Endodermal cell (in vitro differentiated cells): ENCODE measurements around the gene MAP7. TPM values are rescaled to one million over a fixed set of nuclear protein-coding genes. Genes with fewer than 3 reads are reported as not detected.

Experiments
- DNase-seq: peaks from one replicate; pipeline ENCODE4 v3.0.0-alpha.2; 2017
- H3K27ac ChIP-seq: 2 replicates; pipeline ENCODE4 v1.5.1; 2013; ENCODE audit warnings: mild to moderate bottlenecking, low read depth, low read length, moderate library complexity
- H3K27me3 ChIP-seq: 2 replicates; pipeline ENCODE4 v1.6.1; 2013; ENCODE audit warnings: mild to moderate bottlenecking, low read length, moderate library complexity; ENCODE audit not compliant: insufficient read depth, control insufficient read depth, poor library complexity, severe bottlenecking
- H3K36me3 ChIP-seq: 2 replicates; pipeline ENCODE4 v1.7.0; 2013; ENCODE audit warnings: mild to moderate bottlenecking, low read length, moderate library complexity; ENCODE audit not compliant: control insufficient read depth, insufficient read depth
- H3K4me1 ChIP-seq: one replicate; pipeline ENCODE4 v1.7.0; 2013; ENCODE audit warnings: low read length; ENCODE audit not compliant: control insufficient read depth, insufficient read depth
- H3K4me3 ChIP-seq: 2 replicates; pipeline ENCODE4 v1.5.1; 2013; ENCODE audit warnings: mild to moderate bottlenecking, low read length, moderate library complexity
- H3K9ac ChIP-seq: 2 replicates; pipeline ENCODE4 v1.6.1; 2013; ENCODE audit warnings: mild to moderate bottlenecking, low read length, moderate library complexity; ENCODE audit not compliant: poor library complexity, severe bottlenecking; ENCODE audit errors: extremely low read depth
- H3K9me3 ChIP-seq: 2 replicates; pipeline ENCODE4 v1.6.1; 2013; ENCODE audit warnings: mild to moderate bottlenecking, low read length, moderate library complexity; ENCODE audit not compliant: control insufficient read depth
- H3K27ac Mint-ChIP-seq: 2 replicates; pipeline ENCODE4 v1.8.0; 2020; ENCODE audit warnings: mixed read lengths
- H3K27me3 Mint-ChIP-seq: 2 replicates; pipeline ENCODE4 v1.8.0; 2021; ENCODE audit warnings: mild to moderate bottlenecking, mixed read lengths; ENCODE audit not compliant: insufficient read depth
- H3K36me3 Mint-ChIP-seq: 2 replicates; pipeline ENCODE4 v1.8.0; 2020; ENCODE audit warnings: low read depth, mixed read lengths
- H3K4me1 Mint-ChIP-seq: 2 replicates; pipeline ENCODE4 v1.8.0; 2020; ENCODE audit warnings: mixed read lengths
- H3K4me3 Mint-ChIP-seq: 2 replicates; pipeline ENCODE4 v1.8.0; 2020; ENCODE audit warnings: mild to moderate bottlenecking, moderate library complexity, mixed read lengths
- H3K9me3 Mint-ChIP-seq: 2 replicates; pipeline ENCODE4 v1.8.0; 2020; ENCODE audit warnings: mild to moderate bottlenecking, mixed read lengths
- CTCF ChIP-seq: fragments of 200-600 bp; sonication (generic); conservative IDR thresholded peaks from 2 replicates; pipeline ENCODE4 v1.5.0; 2021; ENCODE audit warnings: antibody characterized with exemption, mild to moderate bottlenecking
- WGBS, 2 experiments: methylation state at CpG; one replicate each; pipeline versions ENCODE4 v1.1.5 to v1.1.7; 2013; ENCODE audit warnings: missing lambda C conversion rate in 2 of 2, mixed read lengths in 1 of 2; ENCODE audit not compliant: insufficient coverage in 1 of 2, insufficient read length in 1 of 2; 5-methylcytosine and 5-hydroxymethylcytosine counted together
- total RNA-seq, 2 donors: library from RNA; stranded (reverse); fragmentation: NEBNext Ultra II Directional in 1 of 2; extraction: Animal tissue kit (Norgen Biotek cat#: 25700) in 1 of 2; gene quantifications; 2 replicates in 1 of 2; 3 replicates in 1 of 2; pipeline ENCODE4 v1.2.1, GENCODE V29; 2021

Gene MAP7
- total RNA-seq, 2 donors from 2014 or later, result 42.4 to 48.7 TPM

GRCh38 chr6:136546331-136546730 lies 3.9 kb downstream of the MAP7 start:
- WGBS, 2 experiments, result 86 to 100% methylated on average over 1 of the region's 1 CpG
- Histone ChIP-seq H3K4me3 (no peak overlapping the region), H3K9me3 (no peaks in the 10 kb centered on the region), H3K36me3 (no peaks in the 10 kb centered on the region), H3K4me1 (no peaks in the 10 kb centered on the region), H3K9ac (no peak overlapping the region), H3K27me3 (peaks cover 21% of the 10 kb centered on the region), H3K27ac (no peak overlapping the region)
- H3K4me3 Mint-ChIP-seq, result no peak overlapping the region
- peaks cover 37% of the 10 kb centered on the region for H3K4me1 Mint-ChIP-seq
- peaks cover 2% of the 10 kb centered on the region for H3K27me3 Mint-ChIP-seq
- TF ChIP-seq CTCF, result no peak
- peaks cover 3% of the 10 kb centered on the region for H3K36me3 Mint-ChIP-seq
- no peak overlapping the region for H3K27ac Mint-ChIP-seq
- no peak for DNase-seq
- no peaks in the 10 kb centered on the region for H3K9me3 Mint-ChIP-seq

- Histone ChIP-seq H3K9me3 (no peaks in the 10 kb centered on the region), H3K27ac (no peak overlapping the region), H3K36me3 (no peaks in the 10 kb centered on the region), H3K4me1 (no peaks in the 10 kb centered on the region), H3K4me3 (no peak overlapping the region), H3K9ac (no peak overlapping the region), H3K27me3 (peaks cover 12% of the 10 kb centered on the region)
- H3K9me3 Mint-ChIP-seq, result no peaks in the 10 kb centered on the region
- peaks cover 43% of the 10 kb centered on the region for H3K4me1 Mint-ChIP-seq
- no peak overlapping the region for H3K27ac Mint-ChIP-seq
- DNase-seq, result no peak
- no peak for TF ChIP-seq CTCF
- peaks cover 3% of the 10 kb centered on the region for H3K36me3 Mint-ChIP-seq
- 55 to 59% methylated on average over 1 of the region's 1 CpG for WGBS, 2 experiments
- no peak overlapping the region for H3K4me3 Mint-ChIP-seq
- H3K27me3 Mint-ChIP-seq, result no peaks in the 10 kb centered on the region
Observed at GRCh38 chr6:136544326-136544725, 5.9 kb downstream of the MAP7 start.

- H3K4me3 Mint-ChIP-seq, result no peak overlapping the region
- Histone ChIP-seq H3K4me1 (no peaks in the 10 kb centered on the region), H3K27ac (no peak overlapping the region), H3K27me3 (no peaks in the 10 kb centered on the region), H3K36me3 (no peaks in the 10 kb centered on the region), H3K9ac (no peak overlapping the region), H3K4me3 (no peak overlapping the region), H3K9me3 (no peaks in the 10 kb centered on the region)
- DNase-seq, result no peak
- no peak for TF ChIP-seq CTCF
- 90 to 96% methylated on average over 1 to 2 of the region's 2 CpGs for WGBS, 2 experiments
- H3K4me1 Mint-ChIP-seq, result peaks cover 30% of the 10 kb centered on the region
- H3K27ac Mint-ChIP-seq, result no peak overlapping the region
- peaks cover 5% of the 10 kb centered on the region for H3K36me3 Mint-ChIP-seq
- no peaks in the 10 kb centered on the region for H3K9me3 Mint-ChIP-seq
- no peaks in the 10 kb centered on the region for H3K27me3 Mint-ChIP-seq
Observed at GRCh38 chr6:136541395-136541794, 8.8 kb downstream of the MAP7 start.
